ENCODE measurements around the gene CPNE5.

GRCh38 chr6:36746251-36746650 is 93.0 kb downstream of the CPNE5 start:
- TF ChIP-seq CTCF (IDR thresholded peaks at IDR 0.05; ENCODE audit: low read length) (no peak), EZH2 (optimal IDR thresholded peaks at IDR 0.05; ENCODE audit: low read depth, low read length) (no peak)

Measured in MM.1S (cell line).